HG02938 (cell line): ENCODE results near the gene DDX56.
"Not testable (repeated sequence)": the region's sequence is repeated elsewhere in the genome, so short reads cannot be mapped to it uniquely, and the experiment has no call there.

ENCODE experiments used
- ATAC-seq: cut with Tn5 transposase; IDR thresholded peaks from one replicate; pipeline ENCODE4 v1.9.1; 2021; ENCODE audit warnings: mild to moderate bottlenecking, moderate library complexity; ENCODE audit not compliant: unreplicated experiment

The DDX56 gene

DNA sequence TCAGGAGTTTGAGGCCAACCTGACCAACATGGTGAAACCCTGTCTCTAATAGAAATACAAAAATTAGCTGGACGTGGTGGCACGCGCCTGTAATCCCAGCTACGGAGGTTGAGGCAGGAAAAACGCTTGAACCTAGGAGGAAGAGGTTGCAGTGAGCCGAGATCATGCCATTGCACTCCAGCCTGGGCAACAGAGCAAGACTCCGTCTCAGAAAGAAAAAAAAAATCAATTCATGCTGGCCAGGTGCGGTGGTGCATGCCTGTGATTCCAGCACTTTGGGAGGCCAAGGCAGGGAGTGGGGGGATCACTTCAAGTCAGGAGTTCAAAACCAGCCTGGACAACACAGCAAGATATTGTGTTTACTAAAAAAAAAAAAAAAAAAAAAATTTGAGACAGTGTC lies 23.5 kb upstream of the DDX56 start:
- not testable (repeated sequence) for ATAC-seq

DNA sequence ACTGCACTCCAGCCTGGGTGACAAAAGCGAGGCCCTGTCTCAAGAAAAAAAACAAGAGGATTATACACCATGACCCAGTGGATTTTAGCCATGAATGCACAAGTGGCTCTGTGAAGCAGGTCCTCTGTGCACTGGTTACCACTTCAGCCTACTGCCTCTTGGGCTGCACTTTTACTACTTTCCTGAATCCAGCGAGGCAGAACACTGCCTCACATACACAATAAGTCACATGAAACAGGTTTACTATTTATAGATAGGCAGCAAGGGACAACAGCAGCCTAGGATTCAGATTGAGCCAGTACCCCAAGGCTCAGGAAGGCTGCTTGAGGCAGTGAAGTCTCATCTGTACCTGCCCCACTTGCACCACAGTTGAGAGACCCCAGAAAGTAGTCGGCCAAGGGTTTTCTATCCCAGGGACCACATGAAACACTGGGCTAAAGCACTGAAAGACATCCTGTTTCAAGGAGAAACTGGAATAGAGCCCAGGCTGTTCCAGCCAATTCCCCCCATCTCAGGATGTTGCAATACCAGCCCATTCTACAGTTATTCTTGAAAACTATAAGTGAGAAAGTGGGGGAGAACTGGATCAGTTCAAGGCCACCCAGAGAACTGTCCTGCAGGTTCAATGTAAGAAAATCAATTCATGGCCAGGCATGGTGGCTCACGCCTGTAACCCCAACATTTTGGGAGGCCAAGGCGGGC lies 22.4 kb upstream of the DDX56 start:
- ATAC-seq: no peak

DNA sequence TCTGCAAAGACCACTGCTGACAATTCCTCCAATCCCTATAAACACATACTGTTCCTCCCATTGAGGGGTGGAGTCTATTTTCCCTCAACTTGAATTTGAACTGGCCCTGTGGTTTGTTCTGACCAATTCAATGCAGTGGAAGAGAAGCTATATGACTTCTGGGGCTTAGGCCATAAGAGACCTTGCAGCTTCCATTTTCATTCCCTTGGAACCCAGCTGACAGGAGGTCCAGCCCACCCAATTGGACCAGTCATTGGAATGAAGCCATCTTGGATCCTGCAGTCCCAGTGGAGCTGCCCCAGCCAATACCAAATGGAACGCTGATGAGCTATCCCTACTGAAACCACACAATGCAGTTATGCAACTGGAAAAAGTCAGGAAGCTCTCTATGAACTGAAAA lies 17.2 kb upstream of the DDX56 start:
- ATAC-seq: no peak

DNA sequence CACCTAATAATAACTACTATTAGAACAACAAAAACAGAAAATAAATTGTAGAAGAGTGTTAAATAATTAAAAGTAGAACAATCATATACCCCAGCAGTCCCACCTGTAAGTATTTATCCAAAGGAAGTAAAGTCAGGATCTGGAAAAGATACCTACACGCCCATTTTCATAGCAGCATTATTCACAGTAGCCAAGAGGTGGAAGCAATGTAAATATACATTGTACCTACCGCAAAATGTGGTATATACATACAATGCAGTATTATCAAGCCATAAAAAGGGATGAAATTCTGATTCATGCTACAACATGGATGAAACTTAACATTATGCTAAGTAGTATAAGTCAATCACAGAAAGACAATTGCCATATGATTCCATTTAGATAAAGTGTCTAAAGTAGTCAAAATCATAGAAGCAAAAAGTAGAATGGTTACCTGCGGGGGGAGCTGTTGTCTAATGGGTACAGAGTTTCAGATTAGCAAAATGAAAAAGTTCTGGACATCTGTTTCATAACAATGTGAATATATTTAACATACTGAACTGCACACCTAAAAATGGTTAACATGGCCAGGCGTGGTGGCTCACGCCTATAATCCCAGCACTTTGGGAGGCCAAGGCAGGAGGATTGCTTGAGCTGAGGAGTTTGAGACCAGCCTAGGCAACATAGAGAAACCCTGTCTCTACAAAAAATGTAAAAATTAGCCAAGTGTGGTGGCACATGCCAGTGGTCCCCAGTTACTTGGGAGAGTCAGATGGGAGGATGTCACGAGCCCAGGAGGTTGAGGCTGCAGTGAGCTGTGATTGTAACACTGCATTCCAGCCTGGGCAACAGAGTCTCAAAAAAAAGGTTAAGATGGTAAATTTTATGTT lies 14.4 kb upstream of the DDX56 start:
- no peak for ATAC-seq

DNA sequence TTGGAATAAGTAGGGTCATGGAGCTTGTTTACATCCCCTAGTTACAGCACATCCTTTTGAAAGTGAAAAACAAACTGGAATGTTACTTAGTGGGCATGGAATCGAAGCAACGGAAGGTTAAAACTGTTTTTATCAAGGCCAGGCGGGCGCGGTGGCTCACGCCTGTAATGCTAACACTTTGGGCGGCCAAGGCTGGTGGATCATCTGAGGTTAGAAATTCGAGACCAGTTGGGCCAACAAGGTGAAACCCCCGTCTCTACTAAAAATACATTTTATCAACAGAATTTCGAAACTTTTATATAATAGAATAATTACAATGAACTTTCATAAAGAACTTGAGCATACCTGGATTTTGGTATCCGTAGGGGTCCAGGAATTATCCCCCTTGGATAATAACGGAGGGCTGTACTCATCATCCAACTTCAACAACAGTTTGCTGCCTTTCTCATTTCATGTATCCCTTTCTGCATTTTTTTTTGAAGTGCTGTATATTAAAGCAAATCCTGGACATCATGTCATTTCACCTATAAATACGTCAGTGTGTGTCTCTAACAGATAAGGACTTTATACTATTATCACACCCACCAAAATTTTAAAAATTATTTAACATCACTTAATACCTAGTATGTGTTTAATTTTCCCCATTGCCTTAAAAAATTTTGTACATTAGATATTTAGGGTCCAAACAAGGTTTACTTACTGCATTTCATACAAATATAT lies 9.6 kb upstream of the DDX56 start:
- no peak for ATAC-seq

DNA sequence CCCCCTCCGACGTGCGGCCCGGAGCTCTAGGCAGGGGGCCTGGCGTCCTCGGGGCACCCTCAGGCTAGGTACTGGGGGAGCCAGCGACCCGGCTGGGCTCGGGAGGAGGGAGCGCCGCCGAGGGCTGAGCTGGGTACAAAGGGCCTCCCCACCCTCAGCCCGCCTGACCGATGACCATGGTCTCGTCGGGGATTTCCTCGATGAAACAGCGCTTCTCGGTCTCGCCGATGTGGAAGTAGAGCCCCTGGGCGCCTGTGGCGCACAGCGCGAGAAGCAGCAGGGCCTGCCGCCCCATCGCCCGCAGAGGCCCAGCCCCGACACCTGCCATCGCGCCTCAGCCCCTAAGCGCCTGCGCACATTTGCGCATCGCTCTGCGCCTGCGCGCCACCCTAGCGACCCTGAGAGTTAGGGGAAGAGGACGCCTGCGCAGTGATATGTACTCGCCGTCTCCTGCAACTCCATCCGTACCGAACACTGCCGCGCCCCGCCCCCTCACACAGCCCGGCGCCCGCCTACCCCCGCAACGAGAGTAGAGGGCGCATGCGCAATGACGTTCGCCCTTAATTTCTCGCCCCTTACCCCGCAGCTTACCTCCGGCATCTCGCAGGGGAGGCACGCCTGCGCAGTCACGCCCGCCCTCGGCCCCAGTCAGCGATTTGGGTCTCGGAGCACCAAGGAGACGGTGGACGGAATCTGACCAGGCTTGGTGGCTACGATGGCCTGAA lies 8.3 kb upstream of the DDX56 start, which contains the start of gene TMED4:
Gene TMED4, minus strand, starts transcription at position 353 of the 725 bp plus-strand sequence. Its CDS starts 25 bp downstream, at position 328.
- ATAC-seq: peak; percentile 87

DNA sequence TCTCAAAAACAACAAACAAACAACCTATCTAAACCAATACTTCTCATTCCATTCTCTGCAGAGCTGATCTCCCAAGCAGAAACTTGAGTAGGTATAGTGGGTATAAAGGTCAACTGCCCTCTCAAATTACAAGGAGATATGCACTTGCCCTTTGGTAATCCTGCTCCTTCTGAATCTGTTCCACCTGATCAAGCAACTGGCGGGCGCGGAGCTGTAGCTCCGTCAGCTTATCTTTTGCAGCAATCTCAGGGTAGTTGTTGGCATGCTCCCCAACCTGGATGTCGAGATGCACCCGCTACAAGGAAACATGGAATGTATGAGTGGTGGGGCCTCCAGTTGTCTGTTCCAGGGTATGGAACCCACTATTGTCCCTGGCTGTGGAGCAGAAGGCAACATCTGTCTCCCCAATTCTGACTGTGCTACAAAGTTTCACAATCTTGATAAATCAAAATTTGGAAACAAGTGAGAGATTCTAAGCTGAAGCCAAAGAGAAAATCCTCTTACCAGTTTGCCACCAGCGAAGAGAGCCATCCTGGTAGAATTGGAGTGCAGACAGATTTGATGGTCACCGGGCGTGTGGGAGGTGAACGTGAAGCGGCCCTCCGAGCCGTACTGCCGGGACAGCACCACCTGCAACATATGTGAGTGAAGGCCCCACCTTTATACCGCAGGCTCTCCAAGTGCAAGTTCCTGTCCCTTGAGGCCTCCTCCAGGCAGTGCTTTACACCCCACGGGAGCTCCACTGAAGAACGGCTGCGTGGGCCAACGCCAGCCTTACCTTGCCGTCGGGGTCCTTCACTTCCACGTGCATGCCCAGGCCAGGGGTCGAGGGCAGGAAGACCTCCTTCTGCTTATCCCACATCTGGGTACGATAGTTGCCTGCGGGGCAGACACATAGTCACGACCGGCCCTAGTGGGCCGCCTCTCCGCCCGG lies 7.5 kb upstream of the DDX56 start:
- peak; percentile 19 for ATAC-seq

DNA sequence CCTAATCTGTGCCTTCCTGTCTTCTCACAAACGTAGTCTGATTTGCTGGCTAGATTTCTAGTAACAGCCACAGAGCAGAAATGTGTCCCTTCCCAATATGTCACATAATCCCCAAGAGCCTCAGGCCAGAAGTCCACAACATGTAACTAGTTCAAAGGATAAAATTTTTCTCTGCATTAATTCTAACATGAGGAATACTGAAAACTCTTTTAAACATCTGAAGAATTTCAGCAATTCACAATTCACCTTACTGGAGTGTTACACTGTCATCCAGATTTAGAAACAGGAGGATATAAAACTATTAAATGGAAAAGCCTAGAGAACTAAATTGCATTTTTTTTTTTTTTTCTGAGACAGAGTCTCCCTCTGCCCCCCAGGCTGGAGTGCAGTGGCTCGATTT lies 2.5 kb upstream of the DDX56 start:
- no peak for ATAC-seq

DNA sequence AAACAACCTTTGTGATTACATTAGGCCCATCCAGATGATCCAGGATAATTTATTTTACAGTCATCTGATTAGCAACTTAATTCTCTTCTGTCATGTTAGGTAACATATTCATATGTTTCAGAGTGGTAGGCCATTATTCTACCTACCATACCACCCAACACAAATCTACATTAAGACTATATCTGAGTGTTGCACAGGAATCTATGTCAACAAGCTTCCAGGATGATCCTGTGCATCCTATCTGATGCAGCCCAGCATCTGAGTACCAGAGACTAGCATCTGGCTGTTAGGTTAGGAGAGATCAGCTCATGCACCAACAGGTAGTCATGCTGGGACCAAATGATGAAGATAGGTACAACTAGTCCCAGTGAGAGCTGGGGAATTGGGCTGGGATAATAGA lies 1.3 kb upstream of the DDX56 start:
- ATAC-seq: no peak

DNA sequence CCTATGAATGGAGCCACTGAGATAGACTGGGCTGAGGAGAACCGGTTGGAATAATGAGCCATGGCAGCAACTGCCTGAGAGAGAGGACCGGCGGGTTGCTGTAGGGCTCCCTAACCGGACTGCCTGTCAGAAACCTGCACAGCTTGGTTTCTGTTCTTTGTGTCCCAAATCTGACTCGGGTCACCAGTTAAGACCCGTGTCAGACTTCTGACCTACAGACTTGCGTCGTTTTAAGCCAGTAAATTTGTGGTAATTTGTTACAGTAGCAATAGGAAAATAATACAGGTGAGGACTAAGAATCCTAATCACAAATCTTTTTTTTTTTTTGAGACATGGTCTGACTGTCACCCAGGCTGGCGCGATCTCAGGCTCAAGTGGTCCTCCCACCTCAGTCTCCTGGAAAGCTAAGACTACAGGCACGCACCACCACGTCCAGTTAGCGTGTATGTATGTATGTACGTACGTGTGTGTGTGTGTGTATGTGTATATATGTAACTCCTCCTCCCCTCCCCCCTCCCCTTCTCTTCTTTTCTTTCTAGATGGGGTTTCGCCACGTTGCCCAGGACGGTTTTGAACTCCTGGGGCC lies 672 bp upstream of the DDX56 start:
- no peak for ATAC-seq

DNA sequence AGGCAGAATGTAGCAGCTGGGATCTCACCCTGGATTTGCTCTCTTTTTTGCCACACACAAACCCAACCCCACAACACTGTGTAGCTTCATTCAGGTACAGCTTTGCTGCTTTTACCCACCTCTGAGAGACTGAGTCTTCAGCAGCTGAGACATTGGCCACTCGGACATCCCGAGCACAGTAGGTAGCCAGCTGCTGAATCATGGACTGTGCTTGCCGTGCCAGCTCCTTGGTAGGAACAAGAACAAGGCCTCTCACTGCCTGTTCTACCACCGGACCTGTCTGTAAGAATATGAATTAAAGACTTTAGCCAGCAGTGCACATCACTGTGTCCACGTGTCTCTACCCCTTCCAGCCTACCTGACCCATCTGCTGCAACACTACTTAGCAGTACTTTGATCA lies 937 bp downstream of the DDX56 start:
- ATAC-seq: no peak

DNA sequence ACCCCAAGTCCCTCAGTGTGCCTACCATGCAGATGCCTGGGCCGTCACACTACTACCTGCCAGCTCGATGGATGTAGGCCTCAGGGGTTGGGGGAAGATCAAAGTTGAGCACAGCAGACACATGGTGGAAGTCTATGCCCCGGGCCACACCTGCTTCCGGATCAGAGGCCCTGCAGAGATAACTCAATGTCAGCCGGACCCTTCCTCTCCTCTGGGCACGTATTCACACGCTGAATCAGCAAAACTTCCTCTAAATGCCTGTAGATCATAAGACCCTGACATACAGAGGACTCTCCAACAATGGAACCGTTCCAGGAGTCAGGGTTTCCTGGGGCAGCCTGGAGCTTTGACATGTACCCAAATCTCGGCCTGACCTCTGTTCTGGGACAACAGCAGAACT lies 3.7 kb downstream of the DDX56 start:
- ATAC-seq: no peak

DNA sequence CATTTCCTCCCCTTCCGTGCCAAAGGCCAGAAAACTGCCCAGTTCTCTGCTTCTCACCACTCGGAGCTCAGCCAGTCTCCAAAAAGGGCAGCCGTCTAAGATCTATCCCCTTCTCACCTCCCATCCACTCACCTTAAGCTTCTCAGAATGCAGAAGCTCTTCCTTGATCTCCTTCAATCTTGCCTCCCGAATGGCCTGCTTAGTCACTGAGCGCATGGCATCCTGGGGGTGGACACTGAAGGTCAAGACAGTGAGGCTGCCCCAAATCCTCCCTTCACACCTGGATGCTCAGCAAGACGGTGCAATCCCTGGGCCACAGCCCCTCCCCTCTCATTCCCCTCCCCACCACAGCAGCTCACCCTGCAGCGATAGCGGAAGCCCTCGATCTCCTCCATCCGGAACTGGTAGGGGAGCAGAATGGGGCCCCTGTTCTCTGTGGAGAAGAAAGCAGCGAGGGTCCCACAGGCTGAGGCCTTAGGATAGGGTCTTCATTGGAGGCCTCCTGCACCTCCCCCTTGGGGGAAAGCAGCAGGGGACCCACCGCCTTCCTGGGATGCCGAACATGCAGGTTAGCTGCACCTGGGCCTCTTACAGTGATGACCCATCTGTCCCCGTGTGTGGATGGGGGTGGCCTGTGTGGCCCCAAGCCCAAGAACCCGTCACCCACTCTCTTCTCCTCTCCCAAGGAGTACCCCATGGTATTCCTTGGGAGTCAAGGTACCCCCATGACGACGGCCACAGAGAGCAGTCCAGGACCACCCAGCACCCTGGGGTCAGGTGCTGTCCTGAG lies 4.7 kb downstream of the DDX56 start:
- ATAC-seq: no peak

DNA sequence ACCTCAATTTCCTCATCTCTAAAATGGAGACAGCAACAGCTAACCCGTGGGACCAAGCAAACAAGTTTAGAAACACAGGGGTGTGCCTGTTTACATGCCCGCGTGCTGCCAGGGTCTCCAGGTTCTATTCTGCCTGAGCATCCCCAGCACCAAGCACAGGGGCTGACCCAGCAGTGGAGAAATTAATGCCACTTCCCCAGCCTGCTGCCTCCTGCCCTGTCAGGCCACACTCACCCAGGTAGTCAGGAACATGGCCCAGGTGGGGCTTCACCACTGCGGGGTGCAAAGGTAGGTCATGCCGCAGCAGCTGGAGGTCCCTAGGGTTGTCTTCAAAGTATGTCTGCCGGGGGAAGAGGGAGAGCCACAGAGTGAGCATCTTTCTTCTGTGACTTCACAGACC lies 5.8 kb downstream of the DDX56 start:
- ATAC-seq: no peak

DNA sequence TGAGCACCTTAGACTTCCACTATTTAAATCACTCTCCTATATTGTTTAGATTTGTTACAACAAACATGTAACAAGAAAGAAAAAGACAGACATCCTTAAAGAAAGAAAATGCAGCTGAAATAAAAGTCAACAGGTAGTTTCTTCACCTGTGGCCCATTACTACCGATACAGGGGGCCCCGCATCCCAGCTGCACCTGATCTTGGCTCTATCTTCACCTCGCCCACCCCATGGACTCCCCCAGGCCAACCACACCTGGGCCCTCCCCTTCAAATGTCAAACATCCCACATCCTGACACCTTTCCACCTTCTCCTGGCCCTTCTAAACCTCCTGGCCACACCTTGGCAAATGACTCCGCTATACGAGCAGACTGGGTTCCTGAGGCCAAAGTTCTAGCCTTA lies 7.0 kb downstream of the DDX56 start:
- ATAC-seq: no peak

DNA sequence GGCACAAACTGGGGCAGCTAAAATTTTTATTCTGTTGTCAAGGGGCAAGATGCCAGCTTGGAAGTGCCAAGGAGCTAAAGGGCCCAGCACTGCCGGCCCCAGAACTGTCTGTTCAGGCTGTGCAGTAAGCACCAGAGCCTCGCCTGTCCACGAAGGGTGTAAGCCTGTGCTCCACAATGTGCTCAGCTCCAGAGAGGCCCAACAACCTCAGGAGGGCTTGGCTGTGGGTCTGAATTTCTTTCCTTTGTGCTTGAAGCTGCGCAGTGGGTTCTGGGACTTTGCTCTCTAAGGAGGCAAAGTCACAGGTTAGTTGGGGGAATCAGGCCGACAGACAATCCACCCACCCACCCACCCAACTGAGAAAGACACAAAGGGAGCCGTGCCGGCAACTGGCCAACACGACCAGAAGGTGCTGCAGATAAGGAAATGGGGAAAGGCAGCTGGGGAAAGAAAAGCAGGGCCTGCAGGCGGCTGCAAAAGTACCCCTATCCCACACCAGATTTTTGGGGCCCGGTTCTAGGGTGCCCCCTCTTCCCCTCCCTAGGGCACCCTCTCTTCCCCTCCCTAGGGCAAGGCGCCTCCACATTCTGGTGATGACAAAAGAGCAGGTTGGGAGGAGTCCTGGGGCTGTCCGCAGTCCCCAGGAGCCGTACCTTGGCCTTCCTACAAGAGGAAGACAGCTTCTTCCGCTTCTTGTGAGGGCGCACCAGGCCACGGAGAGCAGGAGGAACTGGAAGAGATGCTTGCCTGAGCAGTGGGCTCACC lies 7.7 kb downstream of the DDX56 start:
- no peak for ATAC-seq

DNA sequence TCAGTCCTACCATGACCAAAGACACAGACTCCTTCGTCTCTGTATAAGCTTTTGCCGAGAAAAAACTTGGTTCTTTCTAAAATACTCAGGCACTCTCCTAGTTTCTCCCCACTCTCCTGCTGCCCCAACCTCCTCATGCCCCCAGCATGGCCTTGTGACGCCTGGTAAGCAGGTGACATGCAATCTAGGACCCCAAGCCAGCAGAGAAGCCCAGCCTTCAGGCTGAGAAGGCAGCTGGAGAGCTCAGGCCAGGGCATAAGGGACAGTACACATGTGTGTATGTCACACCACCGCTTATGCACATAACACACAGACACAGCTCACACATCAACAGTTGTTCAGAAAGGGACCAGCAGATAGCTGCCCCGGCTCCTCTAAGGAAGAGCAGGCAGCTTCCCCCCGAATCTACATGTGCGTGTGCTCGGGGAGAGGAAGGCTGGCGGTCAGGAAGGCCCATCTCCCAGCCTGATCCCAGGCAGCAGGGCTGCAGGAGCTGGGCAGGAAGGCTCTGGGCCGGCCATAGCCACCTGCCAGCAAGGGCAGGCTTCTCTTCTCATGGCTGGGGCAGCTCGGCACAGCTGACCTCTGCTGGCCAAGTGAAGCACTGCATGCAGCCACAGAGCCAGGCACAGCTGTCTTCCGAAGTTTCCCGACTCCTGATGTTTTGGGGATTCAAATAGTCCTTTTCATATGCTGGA lies 8.5 kb downstream of the DDX56 start:
- no peak for ATAC-seq
